PC-3 (cell line): ENCODE data around the gene RGS7BP.

Experiments used
- CTCF ChIP-seq: fragments of 300-600 bp; sonication (generic); conservative IDR thresholded peaks from 2 replicates; pipeline ENCODE4 v1.5.1; 2017; ENCODE audit warnings: antibody characterized with exemption, low read depth, mild to moderate bottlenecking, low read length
- EZH2 ChIP-seq: fragments of 300-600 bp; sonication (generic); IDR thresholded peaks from one replicate; pipeline ENCODE4 v1.6.1; 2017; ENCODE audit warnings: antibody characterized with exemption, mild to moderate bottlenecking, low read length; ENCODE audit not compliant: unreplicated experiment

GRCh38 chr5:64570395-64570996 is 64.7 kb downstream of the RGS7BP start:
- no peak for TF ChIP-seq CTCF
- TF ChIP-seq EZH2, result no peak
